ENCODE measurements around the gene IQGAP2.

Gene IQGAP2

DNA sequence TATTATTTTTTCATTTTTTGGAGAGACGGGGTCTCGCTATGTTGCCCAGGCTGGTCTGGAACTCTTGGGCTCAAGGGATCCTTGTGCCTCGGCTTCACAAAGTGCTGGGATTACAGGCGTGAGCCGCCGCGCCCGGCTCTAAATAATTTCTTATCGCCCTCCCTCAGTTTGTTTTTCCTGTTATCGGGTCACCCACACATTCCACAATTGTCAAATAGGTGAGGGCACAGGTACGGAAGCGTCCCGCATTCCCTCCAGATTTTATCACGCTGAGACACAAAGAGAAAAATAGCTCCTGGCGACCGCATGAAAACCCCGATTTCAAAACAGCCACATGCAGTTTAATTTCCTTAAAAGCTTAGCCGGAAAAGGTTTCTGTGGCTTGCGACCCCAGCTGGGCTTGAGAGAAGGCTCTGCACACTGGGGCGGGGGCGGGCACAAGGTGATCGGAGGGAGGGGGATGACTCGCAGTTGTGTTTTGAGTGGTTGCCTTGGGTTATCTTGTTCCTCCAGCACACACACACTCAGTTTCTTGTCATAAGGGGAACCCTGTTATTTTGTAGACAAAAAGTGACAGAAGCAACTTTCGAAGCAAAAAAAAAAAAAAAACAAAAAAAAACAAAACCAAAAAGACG is 717 bp upstream of the IQGAP2 start:
- no peak overlapping the region for H3K9ac ChIP-seq (ENCODE audit: low read depth, low read length, poor library complexity)
- peaks cover 5 to 25% of the 10 kb centered on the region in 2 donors for H3K4me1 ChIP-seq (ENCODE audit: control insufficient read depth in 2 of 2, insufficient read depth in 1 of 2, low read depth in 1 of 2, low read length in 2 of 2)
- no peak overlapping the region for H2BK5ac ChIP-seq (ENCODE audit: low read length)
- peak overlapping the region; percentile 42 for H3K18ac ChIP-seq (ENCODE audit: low read length)
- H3K4me3 ChIP-seq (ENCODE audit: low read length in 2 of 2), result peak overlapping the region; percentile 50 to 77
- H2BK15ac ChIP-seq (ENCODE audit: low read length), result no peak overlapping the region
- no peak overlapping the region for H3K23ac ChIP-seq (ENCODE audit: low read depth, low read length, poor library complexity)
- peak overlapping the region; percentile 81 for H3K4me2 ChIP-seq (ENCODE audit: insufficient read depth, low read length, poor library complexity, severe bottlenecking)
- H2AK5ac ChIP-seq (ENCODE audit: low read depth, low read length), result no peak overlapping the region
- H4K8ac ChIP-seq (ENCODE audit: low read depth, low read length), result no peak overlapping the region
- H4K91ac ChIP-seq (ENCODE audit: low read depth, low read length, poor library complexity), result no peak overlapping the region
- peaks cover 0 to 6% (median 0%) of the 10 kb centered on the region in 3 experiments for H3K27me3 ChIP-seq (ENCODE audit: control insufficient read depth in 3 of 3, insufficient read depth in 3 of 3, low read depth in 1 of 3, low read length in 3 of 3)
- H3K27ac ChIP-seq (replicated peaks; ENCODE audit: low read length), result no peak overlapping the region
- H3K79me1 ChIP-seq (ENCODE audit: low read depth, low read length), result no peaks in the 10 kb centered on the region
- no peak overlapping the region for H2BK120ac ChIP-seq (ENCODE audit: low read depth, low read length)
- H3K14ac ChIP-seq (ENCODE audit: low read length), result no peak overlapping the region
- no CpG with 5 or more reads among the region's 25 CpGs for WGBS, 2 donors (ENCODE audit: extremely low coverage in 2 of 2, insufficient read length in 2 of 2, insufficient replicate concordance in 1 of 2)
- H3K4ac ChIP-seq (ENCODE audit: low read length), result no peak overlapping the region
- H2BK12ac ChIP-seq (ENCODE audit: low read length), result no peak overlapping the region
- no peaks in the 10 kb centered on the region for H3K9me3 ChIP-seq (replicated peaks in 1 of 2; ENCODE audit: control insufficient read depth in 2 of 2, insufficient read depth in 1 of 2, low read depth in 1 of 2, low read length in 2 of 2)
- peak; percentile 54 for DNase-seq (ENCODE audit: low spot score)
- H2AFZ ChIP-seq (ENCODE audit: low read length), result peak overlapping the region; percentile 99
- H3K36me3 ChIP-seq (replicated peaks in 1 of 2; ENCODE audit: control insufficient read depth in 2 of 2, insufficient read depth in 2 of 2, low read length in 2 of 2), result no peaks in the 10 kb centered on the region

DNA sequence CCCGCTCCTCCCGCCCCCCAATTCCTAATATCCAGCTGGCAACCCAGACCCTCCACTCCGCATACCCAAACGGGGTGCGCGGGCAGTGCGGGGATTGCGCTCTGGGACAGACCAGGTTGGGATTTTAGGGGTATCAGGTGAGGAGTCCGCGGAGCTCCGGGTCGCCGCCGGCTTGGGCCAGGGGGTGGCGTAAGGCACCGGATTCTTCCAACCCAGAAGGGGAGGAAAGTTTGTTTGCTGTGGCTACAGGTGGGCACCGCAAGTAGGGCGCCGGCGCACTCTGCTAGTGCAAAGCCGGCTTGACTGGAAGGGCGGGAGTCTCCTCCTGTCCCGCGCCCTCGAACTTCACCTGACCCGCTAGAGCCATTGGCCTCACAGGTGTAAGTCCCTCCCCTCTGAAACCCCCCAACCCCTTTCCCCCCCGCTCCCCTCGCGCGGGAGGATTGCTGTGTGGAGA is 709 bp downstream of the IQGAP2 start:
- peak overlapping the region; percentile 81 for H3K4me2 ChIP-seq (ENCODE audit: insufficient read depth, low read length, poor library complexity, severe bottlenecking)
- H3K36me3 ChIP-seq (replicated peaks in 1 of 2; ENCODE audit: control insufficient read depth in 2 of 2, insufficient read depth in 2 of 2, low read length in 2 of 2), result no peaks in the 10 kb centered on the region
- H3K4me1 ChIP-seq (ENCODE audit: control insufficient read depth in 2 of 2, insufficient read depth in 1 of 2, low read depth in 1 of 2, low read length in 2 of 2), result peaks cover 5 to 25% of the 10 kb centered on the region in 2 donors
- H2AK5ac ChIP-seq (ENCODE audit: low read depth, low read length), result no peak overlapping the region
- peak overlapping the region; percentile 54 for H2BK15ac ChIP-seq (ENCODE audit: low read length)
- H3K4me3 ChIP-seq (ENCODE audit: low read length in 2 of 2), result peak overlapping the region; percentile 77 to 91
- no peaks in the 10 kb centered on the region for H3K79me1 ChIP-seq (ENCODE audit: low read depth, low read length)
- peaks cover 0 to 6% (median 0%) of the 10 kb centered on the region in 3 experiments for H3K27me3 ChIP-seq (ENCODE audit: control insufficient read depth in 3 of 3, insufficient read depth in 3 of 3, low read depth in 1 of 3, low read length in 3 of 3)
- H2BK120ac ChIP-seq (ENCODE audit: low read depth, low read length), result peak overlapping the region; percentile 18
- H3K14ac ChIP-seq (ENCODE audit: low read length), result peak overlapping the region; percentile 43
- H4K91ac ChIP-seq (ENCODE audit: low read depth, low read length, poor library complexity), result no peak overlapping the region
- H3K27ac ChIP-seq (replicated peaks; ENCODE audit: low read length), result no peak overlapping the region
- peak; percentile 61 for DNase-seq (ENCODE audit: low spot score)
- no peak overlapping the region for H4K8ac ChIP-seq (ENCODE audit: low read depth, low read length)
- peak overlapping the region; percentile 99 for H3K18ac ChIP-seq (ENCODE audit: low read length)
- WGBS, 2 donors (ENCODE audit: extremely low coverage in 2 of 2, insufficient read length in 2 of 2, insufficient replicate concordance in 1 of 2), result no CpG with 5 or more reads among the region's 30 CpGs
- H2BK5ac ChIP-seq (ENCODE audit: low read length), result peak overlapping the region; percentile 92
- H3K9ac ChIP-seq (ENCODE audit: low read depth, low read length, poor library complexity), result peak overlapping the region; percentile 78
- no peaks in the 10 kb centered on the region for H3K9me3 ChIP-seq (replicated peaks in 1 of 2; ENCODE audit: control insufficient read depth in 2 of 2, insufficient read depth in 1 of 2, low read depth in 1 of 2, low read length in 2 of 2)
- H3K23ac ChIP-seq (ENCODE audit: low read depth, low read length, poor library complexity), result peak overlapping the region; percentile 69
- peak overlapping the region; percentile 99 for H2AFZ ChIP-seq (ENCODE audit: low read length)
- H2BK12ac ChIP-seq (ENCODE audit: low read length), result no peak overlapping the region
- no peak overlapping the region for H3K4ac ChIP-seq (ENCODE audit: low read length)

DNA sequence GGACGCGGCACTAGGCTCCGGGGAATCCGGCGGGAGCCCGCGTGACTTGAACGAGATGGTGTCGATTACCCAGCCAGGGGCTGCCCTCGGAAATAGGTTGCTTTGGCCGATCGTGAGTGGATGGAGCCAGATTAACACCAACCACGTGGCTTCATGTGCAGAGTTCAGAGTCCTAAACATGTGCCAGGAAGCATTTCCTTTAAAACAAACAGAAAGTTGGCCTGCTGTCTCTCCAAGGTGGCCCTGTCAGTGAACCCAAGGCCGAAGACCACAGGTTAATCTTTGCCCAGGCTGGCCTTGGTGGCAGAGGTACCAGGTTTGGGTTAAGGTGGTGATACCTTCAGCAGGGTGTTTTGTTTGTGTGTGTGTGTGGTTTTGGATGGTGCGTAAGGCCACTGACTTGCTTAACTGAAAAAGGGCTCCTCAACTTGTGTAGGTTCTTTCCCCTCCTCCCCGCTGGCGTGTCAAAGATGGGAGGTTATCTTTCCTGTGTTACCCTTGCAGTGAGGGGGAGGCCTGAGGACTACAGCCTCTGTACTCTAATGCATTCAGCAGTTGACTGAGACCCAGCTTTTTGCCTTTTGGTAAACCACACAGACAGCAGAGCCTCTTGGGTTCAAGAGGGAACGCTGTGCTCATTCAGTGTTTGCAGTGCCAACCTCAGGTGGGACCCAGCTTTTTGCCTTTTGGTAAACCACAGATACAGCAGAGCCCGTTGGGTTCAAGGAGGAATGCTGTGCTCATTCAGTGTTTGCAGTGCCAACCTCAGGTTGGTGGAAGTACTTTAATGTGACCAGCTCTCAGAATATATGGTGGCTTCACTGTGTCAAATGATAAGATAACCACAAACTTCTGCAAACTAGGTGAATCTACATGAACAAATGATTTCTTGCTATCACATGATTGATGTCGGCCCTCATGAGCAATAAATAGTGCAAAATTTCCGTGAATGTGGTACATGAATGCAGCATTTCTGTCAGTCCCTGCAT is 1.4 kb downstream of the IQGAP2 start:
- Histone ChIP-seq H3K27me3 (ENCODE audit: control insufficient read depth in 3 of 3, insufficient read depth in 3 of 3, low read depth in 1 of 3, low read length in 3 of 3) (peaks cover 0 to 6% (median 0%) of the 10 kb centered on the region in 3 experiments), H3K79me1 (ENCODE audit: low read depth, low read length) (no peaks in the 10 kb centered on the region), H3K4me2 (ENCODE audit: insufficient read depth, low read length, poor library complexity, severe bottlenecking) (peak overlapping the region; percentile 81), H2BK15ac (ENCODE audit: low read length) (no peak overlapping the region), H2BK5ac (ENCODE audit: low read length) (no peak overlapping the region), H3K23ac (ENCODE audit: low read depth, low read length, poor library complexity) (no peak overlapping the region), H3K9me3 (replicated peaks in 1 of 2; ENCODE audit: control insufficient read depth in 2 of 2, insufficient read depth in 1 of 2, low read depth in 1 of 2, low read length in 2 of 2) (no peaks in the 10 kb centered on the region), H2AK5ac (ENCODE audit: low read depth, low read length) (peak overlapping the region; percentile 13), H2BK120ac (ENCODE audit: low read depth, low read length) (no peak overlapping the region), H3K4me1 (ENCODE audit: control insufficient read depth in 2 of 2, insufficient read depth in 1 of 2, low read depth in 1 of 2, low read length in 2 of 2) (peaks cover 5 to 25% of the 10 kb centered on the region in 2 donors), H3K27ac (replicated peaks; ENCODE audit: low read length) (no peak overlapping the region), H4K8ac (ENCODE audit: low read depth, low read length) (no peak overlapping the region), H3K36me3 (replicated peaks in 1 of 2; ENCODE audit: control insufficient read depth in 2 of 2, insufficient read depth in 2 of 2, low read length in 2 of 2) (no peaks in the 10 kb centered on the region), H3K9ac (ENCODE audit: low read depth, low read length, poor library complexity) (no peak overlapping the region), H4K91ac (ENCODE audit: low read depth, low read length, poor library complexity) (no peak overlapping the region), H3K4ac (ENCODE audit: low read length) (no peak overlapping the region), H2AFZ (ENCODE audit: low read length) (peak overlapping the region; percentile 99), H3K4me3 (ENCODE audit: low read length in 2 of 2) (peak overlapping the region; percentile 77 to 91), H3K18ac (ENCODE audit: low read length) (no peak overlapping the region), H3K14ac (ENCODE audit: low read length) (no peak overlapping the region), H2BK12ac (ENCODE audit: low read length) (no peak overlapping the region)
- peak; percentile 15 for DNase-seq (ENCODE audit: low spot score)
- WGBS, 2 donors (ENCODE audit: extremely low coverage in 2 of 2, insufficient read length in 2 of 2, insufficient replicate concordance in 1 of 2), result no CpG with 5 or more reads among the region's 21 CpGs

DNA sequence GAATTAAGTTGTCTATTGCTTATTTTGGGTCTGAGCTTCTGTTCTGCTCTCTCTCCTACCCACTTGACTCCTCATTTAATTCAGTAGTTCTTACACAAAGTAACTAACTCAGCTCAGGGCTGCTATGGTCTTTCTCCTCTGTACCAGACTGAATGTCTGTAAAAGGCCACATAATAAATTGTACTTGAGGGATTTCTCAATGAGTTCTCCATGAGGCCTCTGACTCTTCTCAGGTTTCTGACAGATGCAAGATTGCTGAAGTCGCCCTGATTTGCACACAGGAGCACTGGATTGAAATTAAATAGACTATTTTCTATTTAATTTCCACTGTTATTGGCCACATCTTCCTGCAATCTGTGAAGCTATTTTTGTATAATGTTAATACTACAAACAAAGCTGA is 2.9 kb downstream of the IQGAP2 start:
- Histone ChIP-seq H3K4me2 (ENCODE audit: insufficient read depth, low read length, poor library complexity, severe bottlenecking) (no peak overlapping the region), H4K91ac (ENCODE audit: low read depth, low read length, poor library complexity) (no peak overlapping the region), H3K9me3 (replicated peaks in 1 of 2; ENCODE audit: control insufficient read depth in 2 of 2, insufficient read depth in 1 of 2, low read depth in 1 of 2, low read length in 2 of 2) (no peaks in the 10 kb centered on the region), H3K4ac (ENCODE audit: low read length) (no peak overlapping the region), H3K14ac (ENCODE audit: low read length) (no peak overlapping the region), H2BK12ac (ENCODE audit: low read length) (no peak overlapping the region), H2BK15ac (ENCODE audit: low read length) (no peak overlapping the region), H3K36me3 (replicated peaks in 1 of 2; ENCODE audit: control insufficient read depth in 2 of 2, insufficient read depth in 2 of 2, low read length in 2 of 2) (no peaks in the 10 kb centered on the region), H3K27me3 (ENCODE audit: control insufficient read depth in 3 of 3, insufficient read depth in 3 of 3, low read depth in 1 of 3, low read length in 3 of 3) (peaks cover 0 to 6% (median 0%) of the 10 kb centered on the region in 3 experiments), H3K23ac (ENCODE audit: low read depth, low read length, poor library complexity) (no peak overlapping the region), H3K79me1 (ENCODE audit: low read depth, low read length) (no peaks in the 10 kb centered on the region), H3K4me1 (ENCODE audit: control insufficient read depth in 2 of 2, insufficient read depth in 1 of 2, low read depth in 1 of 2, low read length in 2 of 2) (peaks cover 5 to 25% of the 10 kb centered on the region in 2 donors), H3K27ac (replicated peaks; ENCODE audit: low read length) (no peak overlapping the region), H2AK5ac (ENCODE audit: low read depth, low read length) (no peak overlapping the region), H2BK5ac (ENCODE audit: low read length) (no peak overlapping the region), H2BK120ac (ENCODE audit: low read depth, low read length) (no peak overlapping the region), H3K4me3 (ENCODE audit: low read length in 2 of 2) (no peak overlapping the region), H4K8ac (ENCODE audit: low read depth, low read length) (no peak overlapping the region), H2AFZ (ENCODE audit: low read length) (no peak overlapping the region), H3K18ac (ENCODE audit: low read length) (no peak overlapping the region), H3K9ac (ENCODE audit: low read depth, low read length, poor library complexity) (no peak overlapping the region)
- WGBS, 2 donors (ENCODE audit: extremely low coverage in 2 of 2, insufficient read length in 2 of 2, insufficient replicate concordance in 1 of 2), result no CpG with 5 or more reads among the region's 1 CpG
- no peak for DNase-seq (ENCODE audit: low spot score)

Measured in neuronal stem cell (in vitro differentiated cells).